ENCODE data around the gene CYP4F22.
"Not testable (repeated sequence)": the region's sequence is repeated elsewhere in the genome, so short reads cannot be mapped to it uniquely, and the experiment has no call there.

GRCh38 chr19:15592506-15592905 lies 84.2 kb downstream of the CYP4F22 start:
- not testable (repeated sequence) for TF ChIP-seq CTCF, POLR2AphosphoS5, EP300, POLR2A (IDR thresholded peaks at IDR 0.05)
